HG02884 (cell line): Measurements from ENCODE around the gene RFNG.

Source experiments
- ATAC-seq: cut with Tn5 transposase; IDR thresholded peaks from one replicate; pipeline ENCODE4 v1.9.1; 2021; ENCODE audit warnings: mild to moderate bottlenecking, moderate library complexity; ENCODE audit not compliant: unreplicated experiment

RFNG gene

DNA sequence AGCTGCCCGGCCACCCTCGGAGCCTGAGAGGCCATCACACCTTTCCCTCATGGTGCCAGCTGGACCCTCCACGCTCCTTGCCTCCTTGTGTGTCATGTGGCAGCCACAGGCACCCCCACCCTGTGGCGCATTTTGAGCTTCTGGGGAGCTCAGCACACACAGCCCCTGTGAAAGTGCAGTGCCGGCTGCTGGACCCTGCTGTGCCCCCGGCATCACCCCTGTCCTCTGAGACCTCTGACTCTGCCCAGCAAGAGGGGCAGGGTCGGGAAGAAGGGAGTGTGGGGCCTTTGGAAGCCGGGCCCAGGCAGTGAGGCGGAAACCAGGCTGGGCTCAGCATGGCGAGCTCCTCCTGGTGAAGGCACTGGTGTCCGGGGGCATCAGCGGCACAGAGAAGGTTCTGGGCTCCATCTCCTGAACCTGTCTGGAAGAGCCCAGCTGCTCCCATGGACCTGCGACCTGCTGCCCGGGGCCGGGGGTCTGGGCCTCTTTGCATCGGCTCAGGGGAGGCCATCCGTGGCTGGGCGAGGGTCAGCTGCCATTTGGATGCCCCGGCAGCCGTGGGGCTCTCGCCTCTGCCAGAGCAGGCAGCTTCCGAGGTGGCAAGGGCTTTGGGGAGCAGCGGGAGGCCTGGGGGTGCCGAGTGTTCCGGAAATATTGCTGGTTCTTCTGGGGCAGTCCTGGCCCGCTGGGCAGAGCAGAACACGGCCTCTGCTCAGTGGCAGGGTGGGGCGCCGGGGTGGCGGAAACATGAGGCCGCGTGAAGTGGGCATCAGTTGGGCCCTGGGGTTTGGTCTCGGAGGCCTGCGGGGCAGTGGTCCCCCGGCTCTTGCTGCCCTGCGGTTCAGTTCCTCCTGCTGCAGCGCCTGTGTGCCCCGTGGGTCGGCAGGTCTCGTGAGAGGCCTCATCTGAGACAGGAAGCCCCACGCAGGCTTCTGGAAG, 46.8 kb downstream of the RFNG start:
- no peak for ATAC-seq

- ATAC-seq = no peak
Observed at GRCh38 chr17:82003411-82004381, 47.9 kb downstream of the RFNG start.

- no peak for ATAC-seq
Observed at GRCh38 chr17:82001571-82002056, 50.0 kb downstream of the RFNG start.

GRCh38 chr17:82000803-82001570, 50.6 kb downstream of the RFNG start:
- no peak for ATAC-seq

GRCh38 chr17:81999976-82000802, 51.4 kb downstream of the RFNG start:
- ATAC-seq = no peak

DNA sequence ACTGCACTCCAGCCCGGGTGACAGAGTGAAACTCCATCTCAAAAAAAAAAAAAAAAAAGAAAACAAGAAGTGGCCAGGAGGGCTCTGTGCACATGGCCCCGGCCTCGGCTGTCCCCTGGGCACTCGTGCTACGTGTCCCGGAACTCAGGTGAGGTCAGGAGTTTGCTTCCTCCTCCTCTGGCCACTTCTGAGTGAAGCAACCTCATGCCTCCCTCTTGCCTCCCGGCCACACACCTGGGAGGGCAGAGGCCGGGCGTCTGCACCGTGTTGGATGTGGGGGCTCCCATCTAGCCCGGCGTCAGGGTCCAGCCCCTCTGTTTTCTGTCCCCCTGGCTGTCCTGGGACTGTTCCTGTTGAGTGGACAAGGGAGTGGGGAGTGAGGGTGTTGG, 52.0 kb downstream of the RFNG start:
- ATAC-seq = no peak

DNA sequence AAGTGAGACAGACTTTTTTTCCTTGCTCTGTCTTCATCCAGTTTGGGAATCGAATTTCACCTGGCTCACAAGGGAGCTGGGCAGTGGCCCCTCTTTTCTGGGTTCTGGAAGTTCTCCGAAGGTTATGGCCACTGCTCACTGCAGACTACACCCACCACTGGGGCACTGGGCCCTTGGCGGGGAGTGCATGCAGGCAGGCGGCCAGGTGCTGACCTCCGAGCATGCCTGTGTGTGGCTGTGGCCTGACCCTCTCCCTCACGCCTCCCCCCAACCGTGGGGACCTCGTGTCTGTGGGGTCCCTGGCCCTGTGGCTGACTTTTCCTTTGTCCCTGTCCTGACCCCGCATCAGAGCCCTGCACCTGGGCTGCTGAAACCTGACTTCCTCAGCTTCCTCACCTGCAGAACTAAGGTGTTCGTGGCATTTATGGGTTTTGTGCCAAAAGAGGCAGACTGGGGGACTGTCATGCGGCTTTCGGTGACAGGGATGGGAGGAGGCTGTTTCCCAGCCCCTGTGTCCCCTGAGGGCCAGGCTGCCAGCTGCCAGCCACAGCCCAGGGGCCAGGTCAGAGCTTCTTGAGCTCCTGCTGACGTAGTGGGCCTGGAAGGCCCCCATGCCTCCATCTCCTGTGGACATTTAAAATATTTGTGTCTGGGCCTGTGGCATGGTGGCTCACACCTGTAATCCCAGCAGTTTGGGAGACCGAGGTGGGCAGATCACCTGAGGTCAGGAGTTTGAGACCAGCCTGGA, 52.7 kb downstream of the RFNG start:
- no peak for ATAC-seq

DNA sequence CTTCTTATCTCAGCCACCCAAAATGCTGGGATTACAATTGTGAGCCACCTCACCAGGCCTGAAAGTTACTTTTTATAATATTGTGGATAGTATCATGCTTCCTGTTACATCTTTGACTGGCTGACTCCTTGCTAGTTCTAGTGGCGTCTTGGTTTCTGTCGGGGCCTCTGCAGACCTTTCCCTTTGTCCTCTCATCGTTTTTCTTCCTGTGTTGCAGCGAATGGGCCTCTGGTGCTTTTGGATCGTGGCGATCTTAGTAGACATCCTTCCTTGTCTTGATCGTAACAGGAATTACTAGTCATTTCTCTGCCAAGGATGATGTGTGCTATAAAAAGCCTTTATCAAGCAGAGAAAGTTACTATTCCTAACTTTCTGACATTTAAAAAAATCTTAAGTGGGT, 53.4 kb downstream of the RFNG start:
- no peak for ATAC-seq
